Astrocyte (in vitro differentiated cells and primary cell): ENCODE measurements around the gene ANKRD60.

ENCODE experiments used
- CTCF ChIP-seq: IDR thresholded peaks from 2 replicates; pipeline ENCODE4 v1.5.1; 2011; ENCODE audit warnings: low read depth, mild to moderate bottlenecking, inconsistent platforms, low read length, moderate library complexity; ENCODE audit not compliant: insufficient read depth
- EZH2 ChIP-seq: IDR thresholded peaks from 2 replicates; pipeline ENCODE4 v1.6.1; 2012; ENCODE audit warnings: mild to moderate bottlenecking, low read length, inconsistent platforms; ENCODE audit not compliant: insufficient read depth

- no peak for TF ChIP-seq CTCF
- no peak for TF ChIP-seq EZH2
These were observed 44.4 kb downstream of the ANKRD60 start for GRCh38 chr20:58184063-58184462.
